Nephron (organoid): ENCODE results near the gene CAMTA1.
A peak's percentile ranks its signal among the peaks of the same experiment; 100 is the strongest.

Experiments
- H3K27ac Mint-ChIP-seq, 3 experiments: 2 replicates each; pipeline ENCODE4 v1.8.0; 2020; ENCODE audit warnings: mixed read lengths in 3 of 3, mild to moderate bottlenecking in 2 of 3, moderate library complexity in 1 of 3
- H3K27me3 Mint-ChIP-seq: 2 replicates; pipeline ENCODE4 v1.8.0; 2021; ENCODE audit warnings: low read depth, mild to moderate bottlenecking, moderate library complexity, mixed read lengths
- H3K36me3 Mint-ChIP-seq: 2 replicates; pipeline ENCODE4 v1.8.0; 2020; ENCODE audit warnings: low read depth, mixed read lengths
- H3K4me1 Mint-ChIP-seq: 2 replicates; pipeline ENCODE4 v1.8.0; 2020; ENCODE audit warnings: mixed read lengths
- H3K4me3 Mint-ChIP-seq, 3 experiments: 2 replicates each; pipeline ENCODE4 v1.8.0; 2020; ENCODE audit warnings: mild to moderate bottlenecking in 3 of 3, mixed read lengths in 3 of 3, moderate library complexity in 2 of 3
- H3K9me3 Mint-ChIP-seq: 2 replicates; pipeline ENCODE4 v1.8.0; 2020; ENCODE audit warnings: mixed read lengths
- TF ChIP-seq, protein P1 (sequence below), 3 experiments: fragments of 200-600 bp; sonication (generic); IDR thresholded peaks; one replicate each; pipeline ENCODE4 v1.5.0; 2021; ENCODE audit warnings: antibody characterized with exemption in 3 of 3; ENCODE audit not compliant: unreplicated experiment in 3 of 3

Gene CAMTA1

DNA sequence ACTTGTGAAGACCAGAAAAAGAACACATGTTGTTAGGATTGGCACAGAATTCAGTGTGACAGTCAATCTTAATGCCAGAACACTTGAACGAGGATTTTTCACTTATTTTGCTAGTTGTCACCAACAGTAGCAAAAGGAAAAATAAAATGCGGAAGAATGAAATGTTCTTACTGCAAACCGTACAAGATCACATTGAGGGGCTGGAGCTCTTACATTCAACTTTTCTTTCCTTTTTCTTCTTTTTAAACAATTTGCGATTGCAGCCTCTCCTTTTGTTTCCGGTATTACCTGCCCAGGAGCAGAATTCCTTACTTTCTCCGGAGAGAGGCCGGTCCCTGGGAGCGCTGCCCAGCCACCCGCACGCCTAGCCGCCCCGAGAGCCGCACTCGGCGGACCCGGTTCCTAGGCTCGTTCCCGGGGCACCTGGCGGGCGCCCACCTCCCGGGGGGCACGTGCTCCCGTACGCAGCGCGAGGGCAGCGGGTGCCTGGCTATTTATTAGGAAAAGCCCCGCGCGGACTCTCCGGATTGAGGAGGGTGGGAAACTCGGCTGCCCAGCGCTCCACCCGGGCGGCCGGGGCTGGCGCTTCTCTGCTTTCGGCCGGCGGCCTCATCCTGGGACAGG, 1.2 kb upstream of the CAMTA1 start:
- Mint-ChIP-seq H3K27ac (peak overlapping the region; percentile 84 to 91 (median 85)), H3K27me3 (no peaks in the 10 kb centered on the region), H3K4me3 (peak overlapping the region; percentile 89 to 91 (median 91)), H3K36me3 (peaks cover 12% of the 10 kb centered on the region), H3K9me3 (no peaks in the 10 kb centered on the region), H3K4me1 (peaks cover 28% of the 10 kb centered on the region)
- TF ChIP-seq, protein P1, sequence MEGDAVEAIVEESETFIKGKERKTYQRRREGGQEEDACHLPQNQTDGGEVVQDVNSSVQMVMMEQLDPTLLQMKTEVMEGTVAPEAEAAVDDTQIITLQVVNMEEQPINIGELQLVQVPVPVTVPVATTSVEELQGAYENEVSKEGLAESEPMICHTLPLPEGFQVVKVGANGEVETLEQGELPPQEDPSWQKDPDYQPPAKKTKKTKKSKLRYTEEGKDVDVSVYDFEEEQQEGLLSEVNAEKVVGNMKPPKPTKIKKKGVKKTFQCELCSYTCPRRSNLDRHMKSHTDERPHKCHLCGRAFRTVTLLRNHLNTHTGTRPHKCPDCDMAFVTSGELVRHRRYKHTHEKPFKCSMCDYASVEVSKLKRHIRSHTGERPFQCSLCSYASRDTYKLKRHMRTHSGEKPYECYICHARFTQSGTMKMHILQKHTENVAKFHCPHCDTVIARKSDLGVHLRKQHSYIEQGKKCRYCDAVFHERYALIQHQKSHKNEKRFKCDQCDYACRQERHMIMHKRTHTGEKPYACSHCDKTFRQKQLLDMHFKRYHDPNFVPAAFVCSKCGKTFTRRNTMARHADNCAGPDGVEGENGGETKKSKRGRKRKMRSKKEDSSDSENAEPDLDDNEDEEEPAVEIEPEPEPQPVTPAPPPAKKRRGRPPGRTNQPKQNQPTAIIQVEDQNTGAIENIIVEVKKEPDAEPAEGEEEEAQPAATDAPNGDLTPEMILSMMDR (IDR thresholded peaks at IDR 0.05; ENCODE audit: unreplicated experiment in 3 of 3), result no peak

DNA sequence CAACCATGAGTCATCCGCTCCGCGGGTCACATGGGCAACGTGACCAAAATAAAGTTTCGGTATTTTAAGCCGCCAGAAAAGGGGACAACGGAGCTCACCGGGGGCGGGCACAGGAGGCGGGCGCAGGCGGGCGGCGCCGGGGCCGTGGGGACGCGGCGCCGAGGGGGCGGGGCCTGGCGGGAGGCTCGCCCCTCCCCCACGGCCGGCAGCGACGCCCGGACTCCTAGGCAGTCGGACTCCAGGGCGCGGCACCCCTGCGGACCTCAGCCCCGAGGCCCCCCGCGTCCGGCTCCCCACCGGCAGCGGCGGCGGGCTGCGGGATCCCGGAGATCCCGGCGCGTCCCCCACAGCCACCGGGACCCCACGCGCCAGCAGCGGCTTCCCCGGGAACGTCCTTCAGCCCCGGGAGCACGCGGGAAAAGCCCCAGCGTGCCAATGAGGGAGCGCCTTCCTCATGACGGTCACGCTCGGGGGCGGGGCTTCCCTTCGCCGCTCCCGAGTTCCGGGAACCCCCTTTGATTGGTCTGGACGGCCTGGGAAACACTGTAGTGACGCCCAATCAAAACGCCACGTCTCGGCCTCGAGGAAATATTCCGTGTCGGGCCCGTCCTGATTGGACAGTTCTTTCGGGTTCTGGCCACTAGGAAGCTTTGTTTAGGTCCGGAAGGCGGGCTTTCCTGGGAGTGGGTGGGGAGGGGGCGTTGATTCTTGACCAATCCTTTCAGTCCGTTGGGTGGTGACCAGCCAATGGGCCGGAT, 515 bp upstream of the CAMTA1 start:
- H3K4me3 Mint-ChIP-seq, result peak overlapping the region; percentile 93 to 98 (median 96)
- H3K36me3 Mint-ChIP-seq, result peaks cover 13% of the 10 kb centered on the region
- H3K4me1 Mint-ChIP-seq, result peaks cover 34% of the 10 kb centered on the region
- no peaks in the 10 kb centered on the region for H3K9me3 Mint-ChIP-seq
- peak overlapping the region; percentile 88 to 97 (median 95) for H3K27ac Mint-ChIP-seq
- H3K27me3 Mint-ChIP-seq, result no peaks in the 10 kb centered on the region
- TF ChIP-seq, protein P1 (IDR thresholded peaks at IDR 0.05; ENCODE audit: unreplicated experiment in 3 of 3), result no peak

DNA sequence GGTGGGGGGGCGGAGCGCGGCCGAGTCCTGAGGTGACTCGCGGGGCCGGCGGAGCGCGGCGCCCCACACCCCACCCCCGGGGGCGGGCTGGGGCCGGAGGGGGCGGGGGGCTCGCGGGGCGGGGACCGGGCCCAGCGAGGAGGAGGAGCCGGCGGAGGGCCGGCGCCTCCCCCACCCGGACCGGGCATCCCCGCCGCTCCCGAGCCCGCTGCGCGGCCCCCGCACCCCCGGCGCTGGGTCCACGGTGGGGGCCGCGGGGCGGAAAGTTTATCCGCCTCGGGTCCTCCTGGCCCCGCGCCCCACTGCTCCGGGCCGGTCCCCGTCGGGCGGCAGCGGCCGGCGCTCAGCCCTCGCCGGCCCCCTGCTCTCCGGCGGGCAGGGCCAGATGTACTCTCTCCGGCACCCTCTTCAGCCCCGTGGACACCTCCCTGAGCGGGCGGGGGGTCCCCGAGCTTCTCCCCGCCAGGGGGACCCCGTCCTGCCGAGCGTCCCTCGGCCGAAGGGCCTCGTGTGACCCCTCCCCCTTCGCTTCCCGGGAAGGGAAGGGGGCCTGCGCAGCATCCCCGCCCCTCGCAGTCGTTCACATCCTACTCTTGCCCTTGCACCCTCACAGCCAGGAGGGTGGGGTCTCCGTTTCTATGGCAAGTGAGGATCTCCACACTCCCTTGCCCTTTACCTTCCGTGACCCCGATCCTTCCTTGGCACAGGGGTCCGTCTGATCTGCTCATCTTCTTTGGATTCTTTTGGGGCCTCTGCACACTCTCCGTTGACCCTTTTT, 663 bp downstream of the CAMTA1 start:
- Mint-ChIP-seq H3K27me3 (no peaks in the 10 kb centered on the region), H3K9me3 (no peaks in the 10 kb centered on the region), H3K36me3 (peaks cover 13% of the 10 kb centered on the region), H3K4me3 (peak overlapping the region; percentile 95 to 98 (median 97)), H3K27ac (peak overlapping the region; percentile 82 to 97 (median 91)), H3K4me1 (peaks cover 36% of the 10 kb centered on the region)
- TF ChIP-seq, protein P1 (IDR thresholded peaks at IDR 0.05; ENCODE audit: unreplicated experiment in 3 of 3), result peak; percentile 23 to 46 (median 39)

DNA sequence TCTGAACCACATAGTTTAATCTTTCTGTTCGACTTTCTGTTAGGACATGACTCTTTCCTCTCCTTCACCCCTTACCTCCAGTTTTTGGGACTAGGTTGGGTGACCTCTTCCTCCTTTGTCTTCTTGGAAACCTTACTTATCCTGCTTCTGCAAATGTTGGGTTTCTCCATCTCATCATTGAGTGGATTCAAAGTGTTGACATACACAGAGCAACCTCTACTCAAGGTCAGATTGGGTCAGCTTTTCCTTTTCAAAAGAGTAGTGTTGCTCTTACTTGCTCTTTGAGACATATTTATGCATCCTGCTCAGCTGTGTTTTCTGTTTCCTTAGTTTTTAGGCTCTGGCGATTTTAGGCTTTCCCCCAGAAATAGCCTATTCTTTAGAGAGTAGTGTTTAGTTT, 3.7 kb downstream of the CAMTA1 start:
- Mint-ChIP-seq H3K27me3 (no peaks in the 10 kb centered on the region), H3K27ac (peak overlapping the region in 2 of 3 experiments; percentile 8 to 42), H3K9me3 (no peaks in the 10 kb centered on the region), H3K36me3 (peaks cover 13% of the 10 kb centered on the region), H3K4me3 (peak overlapping the region; percentile 44 to 79 (median 60)), H3K4me1 (peaks cover 37% of the 10 kb centered on the region)
- TF ChIP-seq, protein P1 (IDR thresholded peaks at IDR 0.05; ENCODE audit: unreplicated experiment in 3 of 3), result no peak

DNA sequence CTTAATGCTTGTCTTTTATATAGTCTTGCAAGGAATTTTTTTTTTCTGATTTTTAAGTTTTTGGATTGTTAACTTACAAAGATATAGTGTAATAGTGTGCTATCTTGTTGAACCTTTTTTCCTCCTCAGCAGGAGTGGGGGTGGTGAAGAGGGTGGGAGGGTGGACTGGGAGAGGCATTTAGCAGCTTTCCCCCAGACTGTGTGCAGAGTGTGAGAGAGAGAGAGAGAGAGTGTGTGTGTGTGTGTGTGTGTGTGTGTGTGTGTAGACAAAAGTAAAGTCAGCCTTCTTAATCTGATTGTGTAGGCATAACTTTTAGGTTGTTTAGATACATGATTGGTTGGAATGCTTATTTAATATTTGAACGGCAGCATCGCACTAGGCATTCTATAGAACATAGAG, 4.9 kb downstream of the CAMTA1 start:
- Mint-ChIP-seq H3K4me3 (no peak overlapping the region), H3K27me3 (no peaks in the 10 kb centered on the region), H3K4me1 (peaks cover 48% of the 10 kb centered on the region), H3K27ac (peak overlapping the region in 1 of 3 experiments; percentile 60), H3K36me3 (peaks cover 13% of the 10 kb centered on the region), H3K9me3 (no peaks in the 10 kb centered on the region)
- TF ChIP-seq, protein P1 (IDR thresholded peaks at IDR 0.05; ENCODE audit: unreplicated experiment in 3 of 3), result no peak
